H54 (cell line): ENCODE data around the gene EPSTI1.

ENCODE experiments used
- DNase-seq: peaks from one replicate; pipeline ENCODE4 v3.0.0; 2011; ENCODE audit warnings: low spot score, mixed read lengths; ENCODE audit not compliant: insufficient read length
- FAIRE-seq: peaks from 3 replicates; lab custom pipeline; 2011; peaks lifted over from hg19 to GRCh38; lab: Jason Lieb, UNC
- POLR2A ChIP-seq: IDR thresholded peaks from 2 replicates; pipeline ENCODE4 v1.6.1; 2011; ENCODE audit warnings: low read depth, mild to moderate bottlenecking, low read length

EPSTI1 gene

GRCh38 chr13:42926555-42926954 is 65.5 kb downstream of the EPSTI1 start:
- FAIRE-seq (no peak), DNase-seq (no peak)

GRCh38 chr13:42926043-42926442 is 66.0 kb downstream of the EPSTI1 start:
- no peak for DNase-seq
- TF ChIP-seq POLR2A: no peak
- no peak for FAIRE-seq

More at GRCh38 chr13:42926555-42926954, 65.5 kb downstream of the EPSTI1 start:
- no peak for TF ChIP-seq POLR2A

- TF ChIP-seq POLR2A: no peak
- no peak for FAIRE-seq
- DNase-seq: no peak
These were observed 66.4 kb downstream of the EPSTI1 start for GRCh38 chr13:42925626-42926025.

GRCh38 chr13:42924344-42924743 is 67.7 kb downstream of the EPSTI1 start:
- FAIRE-seq (no peak), DNase-seq (no peak)
- TF ChIP-seq POLR2A: no peak

GRCh38 chr13:42907745-42908144 is 84.3 kb downstream of the EPSTI1 start:
- TF ChIP-seq POLR2A: no peak

GRCh38 chr13:42906257-42906656 is 85.8 kb downstream of the EPSTI1 start:
- DNase-seq: no peak
- no peak for FAIRE-seq
- TF ChIP-seq POLR2A: no peak

More at GRCh38 chr13:42907745-42908144, 84.3 kb downstream of the EPSTI1 start:
- no peak for FAIRE-seq
- DNase-seq: no peak

- FAIRE-seq (no peak), DNase-seq (no peak)
- no peak for TF ChIP-seq POLR2A
These were observed 86.5 kb downstream of the EPSTI1 start for GRCh38 chr13:42905579-42905978.

- no peak for TF ChIP-seq POLR2A
- FAIRE-seq: no peak
- no peak for DNase-seq
These were observed 92.8 kb downstream of the EPSTI1 start for GRCh38 chr13:42899266-42899665.

- no peak for DNase-seq
- no peak for TF ChIP-seq POLR2A
- FAIRE-seq: no peak
These were observed 96.3 kb downstream of the EPSTI1 start for GRCh38 chr13:42895776-42896175.

- FAIRE-seq (no peak), DNase-seq (no peak)
- no peak for TF ChIP-seq POLR2A
These were observed 97.2 kb downstream of the EPSTI1 start for GRCh38 chr13:42894765-42895243.

- FAIRE-seq: no peak
- DNase-seq: no peak
- no peak for TF ChIP-seq POLR2A
These were observed 98.8 kb downstream of the EPSTI1 start for GRCh38 chr13:42893214-42893671.

- no peak for FAIRE-seq
- no peak for DNase-seq
- no peak for TF ChIP-seq POLR2A
These were observed 99.3 kb downstream of the EPSTI1 start for GRCh38 chr13:42892760-42893159.

GRCh38 chr13:42891591-42891990 is 100.5 kb downstream of the EPSTI1 start:
- FAIRE-seq (no peak), DNase-seq (no peak)
- no peak for TF ChIP-seq POLR2A

- FAIRE-seq: no peak
- no peak for DNase-seq
- no peak for TF ChIP-seq POLR2A
These were observed 106.7 kb downstream of the EPSTI1 start for GRCh38 chr13:42885325-42885724.

GRCh38 chr13:42883771-42884467 is 108.1 kb downstream of the EPSTI1 start:
- TF ChIP-seq POLR2A: no peak
- DNase-seq (no peak), FAIRE-seq (no peak)
